Spleen (tissue), 11 donors: Measurements from ENCODE around the gene NRL. TPM values are rescaled to one million over a fixed set of nuclear protein-coding genes. Genes with fewer than 3 reads are reported as not detected.

Experiments
- DNase-seq: peaks from one replicate; pipeline ENCODE4 v3.0.0-alpha.2; 2020
- H3K27ac ChIP-seq, 8 donors: fragments of 200-600 bp; sonication (generic) in 7 of 8; 1 replicate in 4 of 8; 2 replicates in 4 of 8; pipeline versions ENCODE4 v1.5.0 to v1.8.0; 2016 to 2021; ENCODE audit warnings: inconsistent platforms in 4 of 8, mild to moderate bottlenecking in 4 of 8, moderate library complexity in 1 of 8
- H3K27me3 ChIP-seq, 7 donors: fragments of 200-600 bp; sonication (generic) in 6 of 7; replicated peaks in 1 of 7; 1 replicate in 4 of 7; 2 replicates in 3 of 7; pipeline versions ENCODE4 v1.5.0 to v1.8.0; 2016 to 2021; ENCODE audit warnings: inconsistent platforms in 3 of 7, mild to moderate bottlenecking in 1 of 7
- H3K36me3 ChIP-seq, 6 donors: fragments of 200-600 bp; sonication (generic) in 5 of 6; 1 replicate in 4 of 6; 2 replicates in 2 of 6; pipeline versions ENCODE4 v1.5.0 to v1.8.0; 2016 to 2021; ENCODE audit warnings: inconsistent platforms in 2 of 6
- H3K4me1 ChIP-seq, 6 donors: fragments of 200-600 bp; sonication (generic) in 5 of 6; 1 replicate in 3 of 6; 2 replicates in 3 of 6; pipeline versions ENCODE4 v1.5.0 to v1.8.0; 2016 to 2021; ENCODE audit warnings: inconsistent platforms in 3 of 6
- H3K4me3 ChIP-seq, 8 donors: fragments of 200-600 bp; sonication (generic) in 7 of 8; 1 replicate in 4 of 8; 2 replicates in 4 of 8; pipeline versions ENCODE4 v1.5.0 to v1.8.0; 2016 to 2021; ENCODE audit warnings: inconsistent platforms in 4 of 8, mild to moderate bottlenecking in 4 of 8, moderate library complexity in 2 of 8
- H3K9me3 ChIP-seq, 8 donors: fragments of 200-600 bp; sonication (generic) in 7 of 8; 1 replicate in 4 of 8; 2 replicates in 4 of 8; pipeline versions ENCODE4 v1.5.0 to v1.8.0; 2016 to 2021; ENCODE audit warnings: inconsistent platforms in 4 of 8
- CTCF ChIP-seq, 11 experiments: fragments of 200-600 bp in 7 of 11; fragments of 450-650 bp in 4 of 11; sonication (generic) in 4 of 11; IDR thresholded peaks in 8 of 11; conservative IDR thresholded peaks in 3 of 11; 1 replicate in 7 of 11; 2 replicates in 4 of 11; pipeline versions ENCODE4 v1.4.0 to v1.8.0; 2016 to 2021; ENCODE audit warnings: antibody characterized with exemption in 11 of 11, inconsistent platforms in 4 of 11, mild to moderate bottlenecking in 1 of 11
- POLR2A ChIP-seq, 3 donors: fragments of 450-650 bp; IDR thresholded peaks; one replicate each; pipeline ENCODE4 v1.5.1; 2017; ENCODE audit warnings: antibody characterized with exemption in 3 of 3, mild to moderate bottlenecking in 1 of 3
- POLR2AphosphoS5 ChIP-seq, 3 donors: sonication (generic); formaldehyde crosslinking; IDR thresholded peaks; one replicate each; pipeline ENCODE4 v1.5.1; 2017; ENCODE audit warnings: antibody characterized with exemption in 3 of 3
- WGBS, 5 donors: extraction: QIAGEN DNeasy Blood & Tissue Kit in 3 of 5; methylation state at CpG; one replicate each; pipeline versions ENCODE4 v1.1.5 to v1.1.7; 2013 to 2018; 5-methylcytosine and 5-hydroxymethylcytosine counted together
- intact Hi-C: fragments of 100-400 bp; cut with DNase I; formaldehyde crosslinking; loops from one replicate; pipeline ENCODE4 v1.15.0; 2023; ENCODE audit warnings: low total_unique reads
- polyA plus RNA-seq, 3 donors: library from polyadenylated mRNA; stranded (reverse); fragments of 200-250 nt; gene quantifications; one replicate each; pipeline ENCODE4 v1.2.1, GENCODE V29; 2013
- total RNA-seq, 7 donors: library from RNA; depleted of rRNA in 3 of 7; stranded (reverse); fragments of >200 nt in 3 of 7; fragmentation: NEBNext Ultra II Directional in 4 of 7; extraction: Animal tissue kit (Norgen Biotek cat#: 25700) in 4 of 7; gene quantifications; one replicate each; pipeline versions ENCODE4 v1.1.0 to v1.2.1, GENCODE V29; 2016 to 2021
- donor health status: healthy with polysubstance abuse.
- donor health status: DM: no; HTN: no; CAD: no; lungs with moderate emphysema.
- donor health status: DM: no; HTN: no; CAD: no.
- donor health status: Bipolar disorder and iron deficiency.
- donor health status: healthy.
- donor health status: DM: no; HTN: no; CAD: no.
- donor health status: DM: yes; HTN: yes; CAD: no.

NRL gene
- total and polyA plus RNA-seq, 10 donors, result 2.0 to 7.8 (median 4.0) TPM

- 74 to 93% (median 84%) methylated on average over 2 of the region's 2 CpGs for WGBS, 5 donors
- Histone ChIP-seq H3K4me3 (no peak overlapping the region), H3K9me3 (no peaks in the 10 kb centered on the region), H3K27ac (peak overlapping the region in 3 of 8 donors; percentile 6 to 99 (median 94)), H3K4me1 (peaks cover 45 to 83% (median 65%) of the 10 kb centered on the region in 6 donors), H3K36me3 (peaks cover under 1 to 54% (median 28%) of the 10 kb centered on the region in 6 donors), H3K27me3 (no peaks in the 10 kb centered on the region)
- intact Hi-C loops, result no loop called here
- TF ChIP-seq POLR2A (IDR thresholded peaks at IDR 0.05) (no peak), POLR2AphosphoS5 (IDR thresholded peaks at IDR 0.05) (no peak), CTCF (IDR thresholded peaks at IDR 0.05 in 8 of 11, conservative IDR thresholded peaks at IDR 0.05 in 3 of 11) (no peak)
- DNase-seq, result peak; percentile 36
Observed at GRCh38 chr14:24143511-24143910, 28.8 kb upstream of the NRL start.

- peak in 2 of 3 donors; percentile 33 to 74 for TF ChIP-seq POLR2A (IDR thresholded peaks at IDR 0.05)
- peak; percentile 94 to 96 (median 95) for TF ChIP-seq POLR2AphosphoS5 (IDR thresholded peaks at IDR 0.05)
- peak; percentile 76 to 94 (median 90) for TF ChIP-seq CTCF (IDR thresholded peaks at IDR 0.05 in 8 of 11, conservative IDR thresholded peaks at IDR 0.05 in 3 of 11)
- no peaks in the 10 kb centered on the region for H3K9me3 ChIP-seq
- intact Hi-C loops, result no loop called here
- DNase-seq, result peak; percentile 99
- no peaks in the 10 kb centered on the region for H3K27me3 ChIP-seq
- peak within 1 kb of the TSS; percentile 63 to 98 (median 86) for H3K4me3 ChIP-seq
- H3K36me3 ChIP-seq, result peaks cover 3 to 67% (median 41%) of the 10 kb centered on the region in 6 donors
- H3K27ac ChIP-seq, result peak within 1 kb of the TSS; percentile 88 to 97 (median 94)
- WGBS, 5 donors, result 0 to 1% (median 0%) methylated on average over 19 to 65 of the region's 65 CpGs
- H3K4me1 ChIP-seq, result peaks cover 54 to 95% (median 78%) of the 10 kb centered on the region in 6 donors
Observed at GRCh38 chr14:24141097-24141880, 26.5 kb upstream of the NRL start, which contains the start of gene EMC9. TSS of gene EMC9 (minus strand) at chr14:24141591. CDS start at chr14:24141304, 287 bp downstream.

- H3K9me3 ChIP-seq, result no peaks in the 10 kb centered on the region
- TF ChIP-seq POLR2AphosphoS5 (IDR thresholded peaks at IDR 0.05), result no peak
- TF ChIP-seq CTCF (IDR thresholded peaks at IDR 0.05 in 8 of 11, conservative IDR thresholded peaks at IDR 0.05 in 3 of 11), result no peak
- TF ChIP-seq POLR2A (IDR thresholded peaks at IDR 0.05), result no peak
- peaks cover 3 to 55% (median 36%) of the 10 kb centered on the region in 6 donors for H3K36me3 ChIP-seq
- H3K27ac ChIP-seq, result peak overlapping the region in 5 of 8 donors; percentile 95 to 98 (median 96)
- DNase-seq, result peak; percentile 78
- 73 to 89% (median 84%) methylated on average over 9 of the region's 9 CpGs for WGBS, 5 donors
- H3K4me1 ChIP-seq, result peaks cover 42 to 92% (median 67%) of the 10 kb centered on the region in 6 donors
- H3K27me3 ChIP-seq, result no peaks in the 10 kb centered on the region
- peak overlapping the region in 2 of 8 donors; percentile 88 to 98 for H3K4me3 ChIP-seq
- intact Hi-C loops, result no loop called here
Observed at GRCh38 chr14:24139272-24139934, 24.7 kb upstream of the NRL start.
